HG03196 (cell line): ENCODE measurements around the gene AP2B1.

ENCODE experiments used
- ATAC-seq: cut with Tn5 transposase; IDR thresholded peaks from one replicate; pipeline ENCODE4 v1.9.1; 2021; ENCODE audit not compliant: unreplicated experiment

Gene AP2B1

DNA sequence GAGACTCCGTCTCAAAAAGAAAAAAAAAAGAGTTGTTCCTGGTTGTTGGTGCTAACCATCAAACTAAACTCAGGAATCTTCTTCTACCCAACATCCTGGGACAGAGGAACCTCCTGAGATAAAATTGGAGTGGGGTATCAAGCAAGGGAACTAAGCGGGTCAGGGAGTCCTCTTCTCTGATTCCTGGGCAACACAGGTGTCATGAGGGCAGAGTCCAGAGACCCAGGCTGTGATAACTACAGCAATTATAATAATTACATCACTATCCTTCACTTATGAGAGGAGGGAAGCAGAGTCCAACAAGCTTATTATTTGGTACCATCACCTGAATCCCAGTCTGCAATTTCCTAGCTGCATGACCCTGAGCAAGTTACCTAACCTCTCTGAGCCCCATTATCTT is 181.7 kb downstream of the AP2B1 start:
- ATAC-seq, result no peak

DNA sequence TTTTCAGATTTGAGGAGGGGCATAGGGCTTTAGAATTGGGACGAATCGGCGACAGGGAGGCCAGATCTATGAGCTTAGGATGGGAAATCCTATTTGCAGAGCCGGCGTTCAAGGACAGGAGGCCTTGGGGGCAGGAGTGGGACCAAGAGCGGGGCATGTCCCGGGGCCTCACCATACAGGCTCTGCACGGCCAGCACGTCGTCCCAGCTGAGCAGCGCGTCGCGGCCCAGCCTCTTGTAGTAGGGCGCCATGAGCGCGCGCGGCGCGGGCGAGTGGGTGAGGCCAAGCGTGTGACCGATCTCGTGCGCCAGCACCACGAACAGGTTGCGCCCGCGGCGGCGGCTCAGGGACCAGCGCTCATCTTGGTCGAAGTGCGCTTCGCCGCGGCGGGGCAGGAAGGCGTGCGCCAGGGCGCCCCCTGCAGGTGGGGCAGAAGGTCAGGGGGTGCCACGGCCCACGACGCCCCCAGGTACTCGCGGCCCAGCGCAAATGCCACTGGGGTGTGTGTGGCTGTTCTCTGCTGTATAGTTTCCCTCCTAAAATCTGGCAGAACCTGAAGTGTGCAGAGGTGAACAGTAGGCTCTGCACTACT is 182.9 kb downstream of the AP2B1 start:
- no peak for ATAC-seq

DNA sequence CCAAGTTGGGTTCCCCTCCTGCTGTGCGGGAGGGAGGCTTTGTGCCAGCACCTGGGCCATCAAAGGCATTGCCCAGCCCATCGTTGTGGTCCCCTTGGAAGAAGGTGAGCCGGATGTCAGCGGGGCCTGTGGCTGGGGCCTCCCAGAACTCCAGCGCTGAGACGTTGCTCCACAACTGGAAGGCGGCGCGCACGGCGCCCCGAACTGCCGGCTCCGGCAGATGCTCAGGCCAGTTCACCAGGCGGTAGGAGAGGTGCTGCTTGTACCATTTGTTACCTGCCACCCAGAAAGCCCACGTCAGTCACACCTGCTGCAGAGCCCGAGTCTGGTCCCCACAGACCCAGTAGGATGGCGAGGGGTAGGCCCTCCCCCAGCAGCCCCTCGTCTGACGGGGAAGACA is 186.0 kb downstream of the AP2B1 start:
- no peak for ATAC-seq

DNA sequence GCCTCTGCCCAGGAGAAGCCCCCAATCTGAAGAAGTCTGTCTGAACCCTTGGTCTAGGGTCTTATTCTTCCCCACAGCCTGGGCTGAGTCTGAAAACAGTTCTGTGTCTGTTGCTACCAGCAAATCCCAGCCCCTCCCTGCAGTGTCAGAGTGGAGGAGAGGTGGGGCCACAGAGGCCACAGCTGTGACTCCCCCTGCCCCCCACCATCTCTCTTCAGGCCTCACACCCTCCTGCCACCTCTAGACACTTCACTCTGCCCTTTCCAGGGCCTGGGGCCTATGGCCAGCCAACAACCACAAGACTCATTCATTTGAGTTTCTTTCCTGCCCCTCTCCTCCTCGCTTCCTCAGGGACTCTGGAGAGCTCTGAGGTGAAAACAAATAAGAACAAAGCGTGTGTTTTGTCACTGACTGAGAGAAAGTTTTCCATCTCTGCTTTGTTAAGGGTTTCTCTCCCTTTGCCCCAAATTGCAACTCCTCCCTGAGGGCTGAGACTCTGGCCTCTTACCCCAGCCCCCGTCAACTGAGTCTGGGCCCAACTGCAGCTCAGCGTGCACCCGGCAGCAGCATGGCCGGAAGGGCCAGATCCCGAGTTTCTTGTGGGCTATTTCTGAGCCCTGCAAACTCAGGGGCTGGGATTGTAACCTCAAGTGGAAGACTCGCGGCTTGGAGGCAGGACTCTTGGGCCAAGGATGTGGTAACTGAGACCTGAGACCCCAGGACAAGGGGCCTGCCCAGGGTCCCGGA is 186.7 kb downstream of the AP2B1 start:
- ATAC-seq, result no peak

DNA sequence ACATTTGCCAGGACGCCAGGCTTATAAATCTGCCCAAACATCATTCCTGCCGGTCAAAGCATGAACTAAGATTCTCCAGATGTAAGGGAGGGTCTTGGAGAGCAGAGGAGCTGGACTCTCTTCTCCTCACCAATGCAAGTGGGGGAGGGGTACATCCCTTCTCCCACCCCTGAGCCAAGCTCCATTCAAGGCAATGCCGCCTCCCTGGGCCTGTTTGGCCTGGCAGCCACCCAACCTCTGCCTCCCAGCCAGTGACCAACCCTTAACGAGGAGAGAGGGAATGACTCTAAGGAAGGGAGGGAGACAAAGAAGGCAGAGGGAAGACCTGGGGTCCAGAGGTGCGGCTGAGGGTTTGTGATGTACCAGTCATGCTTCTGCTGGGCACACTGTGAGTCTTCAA is 187.4 kb downstream of the AP2B1 start:
- ATAC-seq, result no peak

DNA sequence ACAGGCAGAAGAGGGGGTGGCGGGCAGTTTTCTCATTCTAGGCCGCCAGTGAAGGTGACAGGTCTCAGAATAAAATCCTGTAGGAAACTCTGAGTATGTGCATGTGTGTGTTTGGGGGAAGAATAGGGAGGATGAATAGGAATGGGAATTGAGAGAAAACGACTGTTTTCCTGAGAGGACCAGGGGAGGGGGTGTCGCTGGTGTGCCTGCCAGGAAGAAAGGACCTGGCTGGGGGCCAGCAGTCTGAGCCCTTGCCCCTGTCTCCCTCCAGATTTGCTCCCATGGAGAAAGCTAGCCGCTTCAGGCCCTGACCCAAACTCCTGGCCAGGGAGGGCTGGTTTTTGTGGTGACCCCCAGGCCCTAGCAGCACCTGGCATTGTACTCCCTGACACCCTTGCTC is 187.9 kb downstream of the AP2B1 start:
- ATAC-seq, result no peak

DNA sequence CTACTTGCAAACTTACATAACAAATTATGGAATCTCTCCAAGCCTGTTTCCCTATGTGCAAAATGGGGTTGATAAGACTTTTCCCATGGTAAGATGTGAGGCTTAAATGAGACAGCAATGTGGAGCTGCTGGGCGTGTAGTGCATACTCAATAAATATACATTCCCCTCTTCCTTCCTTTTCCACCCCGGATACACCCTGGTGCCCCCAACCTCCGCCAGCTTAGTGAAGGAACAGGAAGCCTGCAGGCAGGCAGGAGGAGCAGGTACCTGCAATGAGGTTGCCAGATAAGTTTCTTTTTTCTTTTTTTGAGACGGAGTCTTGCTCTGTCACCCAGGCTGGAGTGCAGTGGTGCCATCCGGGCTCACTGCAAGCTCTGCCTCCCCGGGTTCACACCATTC is 188.5 kb downstream of the AP2B1 start:
- no peak for ATAC-seq
